Measurements from ENCODE around the gene MYO3B. TPM values are rescaled to one million over a fixed set of nuclear protein-coding genes. Genes with fewer than 3 reads are reported as not detected.

MYO3B gene
- total RNA-seq, 1 donor from 2014 or later = not detected

- DNase-seq (no peak), ATAC-seq (no peak)
- no peaks in the 10 kb centered on the region for H3K4me1 ChIP-seq
- no peaks in the 10 kb centered on the region for H3K36me3 ChIP-seq
- H3K4me3 ChIP-seq = no peak overlapping the region
- intact Hi-C loops (cut with DNase I) = no loop called here
- no peak overlapping the region for H3K27ac ChIP-seq
- TF ChIP-seq CTCF (IDR thresholded peaks at IDR 0.05) = no peak
- H3K9me3 ChIP-seq = no peaks in the 10 kb centered on the region
- peaks cover 5% of the 10 kb centered on the region for H3K27me3 ChIP-seq (ENCODE audit: low read depth)
Observed at GRCh38 chr2:170394641-170395387, 216.9 kb downstream of the MYO3B start.

- TF ChIP-seq CTCF (IDR thresholded peaks at IDR 0.05) = no peak
- Histone ChIP-seq H3K27me3 (ENCODE audit: low read depth) (peaks cover 5% of the 10 kb centered on the region), H3K4me3 (no peak overlapping the region), H3K4me1 (no peaks in the 10 kb centered on the region), H3K36me3 (no peaks in the 10 kb centered on the region), H3K27ac (no peak overlapping the region), H3K9me3 (no peaks in the 10 kb centered on the region)
- DNase-seq (no peak), ATAC-seq (no peak)
- intact Hi-C loops (cut with DNase I) = no loop called here
Observed at GRCh38 chr2:170396799-170397459, 219.0 kb downstream of the MYO3B start.

DNA sequence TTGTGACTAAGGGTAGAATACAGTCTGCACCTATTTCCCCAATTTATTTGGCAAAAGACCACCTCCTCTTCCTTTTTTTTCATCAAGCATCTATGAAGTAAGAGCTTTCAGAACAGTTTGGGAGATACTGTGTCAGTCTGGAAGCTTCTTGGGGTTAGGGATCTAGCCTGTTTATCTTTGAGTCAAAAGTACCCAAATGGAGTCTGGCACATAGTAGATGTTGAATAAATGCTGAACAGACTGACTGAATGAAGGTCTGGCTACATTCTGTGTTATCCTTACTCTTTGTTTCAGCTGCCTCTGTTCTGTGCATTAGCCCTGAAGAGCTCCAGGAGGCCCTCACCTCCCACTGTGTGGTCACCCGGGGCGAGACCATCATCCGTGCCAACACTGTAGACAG, 223.2 kb downstream of the MYO3B start:
- no peaks in the 10 kb centered on the region for H3K9me3 ChIP-seq
- intact Hi-C loops (cut with DNase I) = no loop called here
- H3K4me3 ChIP-seq = no peak overlapping the region
- no peaks in the 10 kb centered on the region for H3K36me3 ChIP-seq
- ATAC-seq (no peak), DNase-seq (no peak)
- no peaks in the 10 kb centered on the region for H3K4me1 ChIP-seq
- H3K27me3 ChIP-seq (ENCODE audit: low read depth) = peaks cover 8% of the 10 kb centered on the region
- no peak for TF ChIP-seq CTCF (IDR thresholded peaks at IDR 0.05)
- no peak overlapping the region for H3K27ac ChIP-seq

DNA sequence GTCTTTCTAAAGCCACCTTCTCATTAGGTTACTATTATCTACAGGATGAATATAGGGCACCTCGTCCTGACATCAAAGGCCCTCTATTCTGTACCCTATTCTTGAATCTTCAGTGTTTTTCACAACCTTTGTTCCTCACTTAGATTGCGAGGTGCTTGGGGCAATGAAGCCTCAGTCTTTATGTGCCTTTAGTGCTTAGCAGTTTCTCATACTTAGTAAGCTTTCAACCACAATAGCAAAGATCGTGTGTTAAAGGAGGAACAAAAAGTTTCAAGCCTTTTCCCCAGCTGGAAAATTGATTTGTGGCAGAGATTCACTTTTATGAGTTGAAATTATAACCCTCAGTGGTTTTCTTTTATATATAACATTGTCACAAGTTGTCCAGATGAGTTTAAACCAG, 226.9 kb downstream of the MYO3B start:
- no peaks in the 10 kb centered on the region for H3K36me3 ChIP-seq
- no peaks in the 10 kb centered on the region for H3K9me3 ChIP-seq
- peaks cover 10% of the 10 kb centered on the region for H3K4me1 ChIP-seq
- no peak overlapping the region for H3K4me3 ChIP-seq
- H3K27me3 ChIP-seq (ENCODE audit: low read depth) = peaks cover 3% of the 10 kb centered on the region
- DNase-seq = no peak
- no peak for TF ChIP-seq CTCF (IDR thresholded peaks at IDR 0.05)
- H3K27ac ChIP-seq = no peak overlapping the region
- intact Hi-C loops (cut with DNase I) = no loop called here
- ATAC-seq = no peak

GRCh38 chr2:170405326-170405725, 227.4 kb downstream of the MYO3B start:
- ATAC-seq = no peak
- intact Hi-C loops (cut with DNase I) = no loop called here

More at GRCh38 chr2:170405326-170405725, 227.4 kb downstream of the MYO3B start:
- Histone ChIP-seq H3K4me1 (peaks cover 10% of the 10 kb centered on the region), H3K36me3 (no peaks in the 10 kb centered on the region), H3K9me3 (no peaks in the 10 kb centered on the region), H3K27me3 (ENCODE audit: low read depth) (peaks cover 3% of the 10 kb centered on the region), H3K4me3 (no peak overlapping the region), H3K27ac (no peak overlapping the region)
- no peak for TF ChIP-seq CTCF (IDR thresholded peaks at IDR 0.05)
- no peak for DNase-seq

Data from lower lobe of right lung (tissue), 2 donors.